Lower leg skin (tissue), 3 donors: Measurements from ENCODE around the gene SEL1L3.

ENCODE experiments used
- POLR2A ChIP-seq, 2 donors: fragments of 450-650 bp; IDR thresholded peaks; one replicate each; pipeline ENCODE4 v1.6.1; 2016 to 2017; ENCODE audit warnings: antibody characterized with exemption in 2 of 2, mild to moderate bottlenecking in 1 of 2, moderate library complexity in 1 of 2
- TF ChIP-seq, protein P1 (sequence below), 3 donors: fragments of 450-650 bp; IDR thresholded peaks; one replicate each; pipeline ENCODE4 v1.5.1; 2016; ENCODE audit warnings: antibody characterized with exemption in 3 of 3, mild to moderate bottlenecking in 3 of 3, moderate library complexity in 2 of 3

DNA sequence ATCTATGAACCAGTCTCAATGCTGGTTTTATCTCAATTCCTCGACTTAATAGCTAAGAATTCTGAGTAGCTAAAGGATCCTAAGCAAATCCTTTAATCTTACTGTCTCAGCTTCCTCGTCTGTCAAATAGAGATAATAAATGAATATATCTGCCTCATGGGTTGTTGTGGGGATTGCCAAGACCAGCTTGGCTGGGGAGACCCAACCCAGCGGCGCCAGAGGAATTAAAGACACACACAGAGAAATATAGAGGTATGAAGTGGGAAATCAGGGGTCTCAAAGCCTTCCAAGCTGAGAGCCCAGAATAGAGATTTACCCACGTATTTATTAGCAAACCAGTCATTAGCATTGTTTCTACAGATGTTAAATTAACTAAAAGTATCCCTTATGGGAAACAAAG, 165.3 kb downstream of the SEL1L3 start:
- TF ChIP-seq, protein P1, sequence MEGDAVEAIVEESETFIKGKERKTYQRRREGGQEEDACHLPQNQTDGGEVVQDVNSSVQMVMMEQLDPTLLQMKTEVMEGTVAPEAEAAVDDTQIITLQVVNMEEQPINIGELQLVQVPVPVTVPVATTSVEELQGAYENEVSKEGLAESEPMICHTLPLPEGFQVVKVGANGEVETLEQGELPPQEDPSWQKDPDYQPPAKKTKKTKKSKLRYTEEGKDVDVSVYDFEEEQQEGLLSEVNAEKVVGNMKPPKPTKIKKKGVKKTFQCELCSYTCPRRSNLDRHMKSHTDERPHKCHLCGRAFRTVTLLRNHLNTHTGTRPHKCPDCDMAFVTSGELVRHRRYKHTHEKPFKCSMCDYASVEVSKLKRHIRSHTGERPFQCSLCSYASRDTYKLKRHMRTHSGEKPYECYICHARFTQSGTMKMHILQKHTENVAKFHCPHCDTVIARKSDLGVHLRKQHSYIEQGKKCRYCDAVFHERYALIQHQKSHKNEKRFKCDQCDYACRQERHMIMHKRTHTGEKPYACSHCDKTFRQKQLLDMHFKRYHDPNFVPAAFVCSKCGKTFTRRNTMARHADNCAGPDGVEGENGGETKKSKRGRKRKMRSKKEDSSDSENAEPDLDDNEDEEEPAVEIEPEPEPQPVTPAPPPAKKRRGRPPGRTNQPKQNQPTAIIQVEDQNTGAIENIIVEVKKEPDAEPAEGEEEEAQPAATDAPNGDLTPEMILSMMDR (IDR thresholded peaks at IDR 0.05), result no peak
- no peak for TF ChIP-seq POLR2A (IDR thresholded peaks at IDR 0.05)
